OCI-LY3 (cell line): ENCODE measurements around the gene DOCK9.

ENCODE experiments used
- CTCF ChIP-seq: fragments of 200-600, 300-600 bp; sonication (generic); IDR thresholded peaks from 2 replicates; pipeline ENCODE4 v1.5.1; 2014; ENCODE audit warnings: antibody characterized with exemption, low read length, low read depth
- EZH2phosphoT487 ChIP-seq: fragments of 200-600 bp; shearing (Covaris generic); IDR thresholded peaks from 2 replicates; pipeline ENCODE4 v1.6.1; 2018; ENCODE audit warnings: antibody characterized with exemption, mixed run types, low read depth

DNA sequence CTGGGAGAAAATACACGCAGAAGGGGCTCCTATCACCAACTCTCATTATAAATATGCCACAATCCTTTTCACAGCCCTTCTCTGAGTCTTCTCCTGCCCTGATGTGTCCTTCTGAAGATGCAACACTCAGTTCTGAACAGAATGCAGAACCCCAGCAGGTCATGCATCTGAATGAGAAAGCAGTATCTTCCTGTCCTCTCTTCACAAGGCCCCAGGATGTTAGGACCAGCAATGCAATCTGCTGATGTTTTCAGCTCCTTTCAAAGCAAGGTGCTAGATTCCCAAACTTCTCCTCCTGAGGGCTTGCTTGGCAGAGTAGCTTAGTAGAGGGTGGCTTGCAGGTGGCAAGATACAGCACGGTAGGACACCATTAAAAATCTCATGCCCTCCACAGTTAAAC lies 22.3 kb upstream of the DOCK9 start:
- TF ChIP-seq CTCF (no peak), EZH2phosphoT487 (no peak)
